Effector CD8-positive, alpha-beta T cell (primary cell): ENCODE measurements around the gene TIMM10.
A peak's percentile ranks its signal among the peaks of the same experiment; 100 is the strongest.

ENCODE experiments used
- DNase-seq: peaks from one replicate; lab custom pipeline; 2025; lab: John Stamatoyannopoulos, UW
- total RNA-seq, 4 experiments: gene quantifications; one replicate each; lab custom pipeline; 2026; lab: John Stamatoyannopoulos, UW

The TIMM10 gene, protein sequence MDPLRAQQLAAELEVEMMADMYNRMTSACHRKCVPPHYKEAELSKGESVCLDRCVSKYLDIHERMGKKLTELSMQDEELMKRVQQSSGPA
- 14.4 to 29.2 (median 18.5) reads per million in 4 experiments for total RNA-seq

DNA sequence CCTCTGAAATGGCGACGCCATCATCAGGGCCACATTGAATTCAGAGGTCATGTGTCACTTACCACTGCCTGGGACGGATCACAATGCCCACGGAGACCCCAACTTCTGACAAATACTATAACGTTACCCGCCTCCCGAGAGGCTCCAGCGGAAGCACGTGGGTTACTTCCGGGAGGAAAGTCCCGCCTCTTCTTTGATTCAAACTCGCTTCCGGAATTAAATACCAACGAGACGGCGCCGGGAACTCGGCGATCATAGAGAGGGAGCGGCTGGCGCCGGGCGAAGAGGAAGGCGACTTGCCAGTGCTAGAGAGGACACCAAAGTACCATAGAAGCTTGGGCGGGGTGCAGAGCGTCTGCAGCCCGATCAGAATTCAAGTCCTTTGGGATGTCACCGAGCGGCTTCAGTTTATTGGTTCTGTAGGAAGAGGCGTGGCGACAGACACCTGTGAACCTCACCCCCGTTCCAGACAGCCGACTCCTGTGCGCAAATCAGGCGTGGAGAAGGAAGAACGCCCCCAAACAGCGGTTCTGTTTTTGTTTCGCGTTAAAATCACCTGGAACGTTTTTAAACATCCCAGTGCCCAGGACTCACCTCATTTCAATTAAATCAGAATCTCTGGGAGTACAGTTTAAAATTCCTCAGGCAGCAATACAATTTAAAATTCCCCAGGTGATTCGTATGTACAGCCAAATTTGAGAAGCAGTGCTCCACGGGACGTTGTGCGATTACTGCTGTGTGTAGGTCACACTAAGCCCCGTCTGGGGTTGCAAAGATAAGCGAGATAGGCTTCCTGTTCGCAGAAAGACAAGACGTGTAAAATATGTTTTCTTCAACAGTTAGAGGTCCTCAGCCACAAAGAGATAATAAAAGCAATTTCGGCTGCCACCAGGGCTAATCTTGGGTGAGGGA is at the start of gene TIMM10:
Gene TIMM10, minus strand, starts transcription at position 159 of the 912 bp plus-strand sequence. CDS start 565 bp downstream, outside the sequence.
- DNase-seq, result peak; percentile 91

DNA sequence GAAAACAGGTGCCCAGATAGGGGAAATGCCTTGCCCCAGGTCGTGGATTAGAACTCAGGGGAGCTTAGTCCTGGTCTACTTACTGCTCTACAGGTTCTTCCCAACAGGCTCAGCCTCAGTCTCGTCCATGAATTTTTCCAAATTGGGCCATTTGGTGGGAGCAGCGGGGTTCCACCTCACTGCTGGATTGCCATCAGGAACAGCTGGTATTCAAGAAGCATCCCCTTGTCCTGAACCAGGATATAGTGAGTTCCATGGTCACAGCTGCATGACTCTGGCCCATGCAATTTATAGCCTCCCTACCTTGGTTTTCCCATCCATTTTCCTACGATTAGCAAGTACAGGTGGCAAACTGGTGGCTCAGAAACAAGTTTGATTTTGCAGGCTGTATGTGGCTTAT is 43.5 kb upstream of the TIMM10 start:
- DNase-seq, result no peak

DNA sequence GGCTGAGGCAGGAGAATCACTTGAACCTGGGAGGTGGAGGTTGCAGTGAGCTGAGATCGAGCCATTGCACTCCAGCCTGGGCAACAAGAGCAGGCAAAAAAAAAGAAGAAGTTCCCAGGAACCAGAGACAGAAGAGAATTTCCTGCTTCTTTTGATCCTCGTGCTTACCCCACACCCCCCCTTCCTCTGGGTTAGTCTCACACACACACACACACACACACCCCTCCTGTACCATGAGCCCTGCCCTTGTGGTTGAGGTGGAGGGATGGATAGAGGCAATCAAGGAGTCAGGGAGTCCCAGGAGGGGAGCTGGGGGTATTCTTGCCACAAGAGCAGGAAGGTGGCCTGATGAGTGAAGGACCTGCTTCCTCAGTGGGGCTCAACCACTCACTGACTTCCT is 41.1 kb upstream of the TIMM10 start:
- no peak for DNase-seq

DNA sequence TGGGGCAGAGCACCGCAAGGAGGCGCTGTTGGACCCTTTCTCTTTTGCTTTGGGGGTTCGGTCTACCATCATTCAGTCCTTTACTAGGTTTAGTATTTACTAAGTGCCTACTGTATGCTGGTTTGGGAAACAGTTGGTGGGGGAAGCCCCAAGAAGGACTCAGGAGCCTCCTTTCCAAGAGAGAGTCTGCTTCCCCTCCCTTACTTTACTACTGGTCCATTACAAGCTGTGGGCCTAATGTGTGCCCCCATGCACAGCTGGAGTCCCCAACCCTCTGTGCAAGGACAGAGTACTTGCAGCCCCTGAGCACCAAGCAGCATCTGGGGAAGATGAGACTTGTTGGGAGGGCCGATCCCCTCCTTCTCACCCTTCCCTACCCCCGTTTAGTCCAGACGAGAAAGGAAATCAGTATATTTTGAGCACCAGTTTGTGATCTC is 37.8 kb upstream of the TIMM10 start:
- peak; percentile 80 for DNase-seq

DNA sequence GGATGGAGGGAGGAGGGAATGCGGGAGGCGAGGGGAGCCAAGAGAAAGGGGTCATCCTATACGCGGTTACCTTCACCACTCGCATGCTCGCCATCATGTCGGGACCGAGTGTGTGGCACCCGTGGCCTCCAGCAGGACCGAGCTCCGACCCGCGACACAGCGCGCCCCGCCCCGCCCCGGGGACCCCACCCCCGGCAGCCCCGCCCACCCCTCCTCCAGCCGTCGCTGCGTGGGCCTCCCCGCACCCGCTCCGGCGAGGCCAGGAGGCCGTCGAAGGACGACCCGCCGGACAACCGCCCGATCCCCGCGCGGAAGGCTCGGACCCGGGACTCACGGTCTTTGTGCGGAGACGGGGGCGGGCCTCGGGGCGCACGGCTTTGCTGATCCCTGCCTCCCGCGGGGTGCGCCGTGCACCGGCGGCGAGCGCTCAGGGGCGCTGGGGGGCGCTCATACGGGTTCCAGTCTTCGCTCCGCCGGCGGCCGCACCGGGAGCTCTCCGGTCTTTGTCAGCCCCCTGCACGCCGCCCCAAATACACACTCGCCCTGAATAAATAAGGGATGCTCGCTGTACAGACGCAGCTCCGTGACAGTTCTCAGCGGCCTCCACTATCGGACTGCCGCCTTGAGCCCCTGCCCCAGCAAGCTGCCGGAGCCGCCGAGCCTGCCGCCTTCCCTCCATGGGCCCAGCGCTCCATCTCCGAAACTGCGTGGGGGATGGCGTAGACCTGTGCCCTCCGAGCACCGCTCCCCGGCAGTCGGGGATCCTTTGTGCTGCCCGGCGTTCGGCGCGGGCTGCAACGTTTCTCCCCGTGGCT is 37.2 kb upstream of the TIMM10 start, which contains the start of gene UBE2L6:
Gene UBE2L6, minus strand, starts transcription at position 158 of the 815 bp plus-strand sequence. Its CDS starts 61 bp downstream, at position 97.
- peak; percentile 50 for DNase-seq

DNA sequence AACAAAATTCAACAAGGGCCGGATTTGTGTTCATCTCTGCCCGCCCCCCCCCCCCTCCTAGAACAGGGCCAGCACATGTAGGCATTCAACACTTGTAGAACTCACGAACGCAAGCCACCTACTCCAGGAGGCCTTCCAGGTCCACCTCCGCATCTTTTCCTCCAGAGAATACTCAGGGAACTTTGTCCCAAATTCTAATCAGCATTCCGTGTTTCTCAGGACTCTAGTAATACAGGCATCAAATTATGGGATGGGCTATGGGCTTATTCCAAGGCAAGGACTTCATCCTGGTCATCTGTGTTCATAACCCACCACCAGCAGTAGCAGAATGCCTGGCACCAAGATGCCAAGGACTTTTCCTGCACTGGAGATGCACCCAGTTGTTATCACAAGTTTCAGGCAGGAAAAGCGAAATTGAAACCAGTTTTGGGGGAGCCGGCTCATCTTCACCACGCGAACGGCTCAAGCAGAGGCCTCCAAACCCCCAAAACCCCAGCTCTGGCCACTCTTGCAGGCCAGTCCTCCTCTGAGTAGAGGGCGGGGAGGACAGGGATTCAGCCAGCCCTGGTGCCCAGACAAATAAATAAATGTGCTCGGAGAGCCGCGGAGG is 36.5 kb upstream of the TIMM10 start:
- peak; percentile 21 for DNase-seq

DNA sequence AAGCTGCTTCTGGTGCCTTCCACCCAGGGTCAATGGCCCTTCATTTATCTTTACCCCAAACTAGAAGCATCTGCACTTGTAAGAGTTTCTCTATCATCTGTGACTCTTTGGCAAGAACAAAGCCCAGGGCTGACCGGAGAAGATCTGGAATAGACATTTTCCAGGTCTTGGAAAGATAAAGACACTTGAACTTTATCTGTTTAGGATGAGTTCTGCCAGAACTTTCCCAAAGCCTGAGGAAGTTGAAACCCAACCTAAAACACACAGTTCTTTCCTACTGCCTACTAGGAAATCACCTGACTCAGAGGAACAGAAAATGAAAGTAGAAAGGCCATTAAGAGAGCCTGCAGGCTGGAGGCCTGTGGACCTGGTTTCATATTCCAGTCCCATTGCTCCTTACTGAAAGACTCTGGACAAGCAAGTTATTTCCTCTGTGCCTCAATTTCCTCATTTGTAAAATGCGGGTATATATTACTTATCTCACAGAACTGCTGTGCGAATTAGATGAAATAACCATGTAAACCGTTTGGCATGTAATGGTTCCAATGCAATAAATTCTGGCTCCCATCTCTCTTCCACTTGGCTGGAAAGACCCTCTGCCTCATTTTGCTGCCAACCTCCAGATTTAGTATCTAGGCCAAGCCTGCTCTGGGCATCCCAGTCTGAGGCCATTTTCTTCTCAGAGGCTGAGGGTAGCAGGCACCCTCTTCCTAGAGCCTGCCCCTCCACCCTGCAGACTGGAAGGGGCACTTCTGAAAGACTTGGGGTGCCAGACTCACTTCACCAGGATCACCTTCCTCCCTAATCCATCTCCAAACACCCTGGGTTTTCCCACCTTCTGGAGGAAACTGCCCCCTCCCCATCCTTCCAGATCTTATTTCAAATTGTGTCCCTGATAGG is 35.7 kb upstream of the TIMM10 start:
- DNase-seq, result peak; percentile 1

DNA sequence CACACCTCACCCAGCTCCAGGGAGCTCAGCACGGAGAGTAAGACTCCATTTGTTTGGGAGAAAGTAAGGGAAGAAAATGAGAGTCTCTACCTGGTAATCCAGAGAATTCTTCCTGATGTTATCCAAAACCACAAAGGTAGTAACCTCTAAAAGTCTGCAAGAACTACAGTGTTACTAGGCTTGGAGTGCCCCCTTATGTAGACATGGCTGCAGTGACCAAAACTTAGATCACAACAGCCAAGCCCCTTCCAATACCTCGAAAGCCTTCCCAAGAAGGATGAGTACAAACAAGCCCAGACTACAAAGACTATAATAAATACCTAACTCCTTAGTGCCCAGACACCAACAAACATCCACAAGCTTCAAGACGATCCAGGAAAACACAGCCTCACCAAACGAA is 32.0 kb upstream of the TIMM10 start:
- DNase-seq, result no peak

DNA sequence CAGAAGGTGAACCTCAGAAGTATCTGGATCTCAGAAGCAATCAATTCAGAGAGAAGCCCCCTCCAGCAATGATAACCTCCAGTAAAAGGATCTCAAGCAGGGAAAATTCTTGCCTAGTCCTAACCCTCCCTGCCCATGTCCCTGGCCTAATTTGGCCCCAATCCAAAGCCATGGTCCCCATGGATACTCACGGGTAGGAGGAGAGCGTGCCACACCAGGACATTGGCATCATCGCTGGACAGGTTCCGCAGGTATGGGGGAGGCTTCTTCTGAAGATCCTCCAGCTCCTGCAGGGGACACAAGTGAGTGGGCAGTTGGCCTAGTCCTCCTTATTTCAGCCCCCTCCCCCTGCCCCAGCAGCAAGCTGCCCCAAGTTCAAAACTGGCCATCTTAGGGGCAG is 29.6 kb upstream of the TIMM10 start:
- DNase-seq, result no peak

DNA sequence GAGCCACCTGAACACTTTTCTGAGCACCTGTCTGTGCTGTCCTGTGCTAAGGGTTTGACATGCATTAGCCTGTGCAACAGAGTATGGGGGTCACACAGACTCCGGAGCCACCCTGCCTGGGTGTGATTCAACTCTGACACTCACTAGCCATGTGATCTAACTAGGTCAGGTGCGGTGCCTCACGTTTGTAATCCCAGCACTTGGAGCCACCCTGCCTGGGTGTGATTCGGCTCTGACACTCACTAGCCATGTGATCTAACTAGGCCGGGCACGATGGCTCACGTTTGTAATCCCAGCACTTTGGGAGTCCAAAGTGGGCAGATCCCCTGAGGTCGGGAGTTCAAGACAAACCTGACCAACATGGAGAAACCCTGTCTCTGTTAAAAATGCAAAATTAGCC is 25.5 kb upstream of the TIMM10 start:
- no peak for DNase-seq

DNA sequence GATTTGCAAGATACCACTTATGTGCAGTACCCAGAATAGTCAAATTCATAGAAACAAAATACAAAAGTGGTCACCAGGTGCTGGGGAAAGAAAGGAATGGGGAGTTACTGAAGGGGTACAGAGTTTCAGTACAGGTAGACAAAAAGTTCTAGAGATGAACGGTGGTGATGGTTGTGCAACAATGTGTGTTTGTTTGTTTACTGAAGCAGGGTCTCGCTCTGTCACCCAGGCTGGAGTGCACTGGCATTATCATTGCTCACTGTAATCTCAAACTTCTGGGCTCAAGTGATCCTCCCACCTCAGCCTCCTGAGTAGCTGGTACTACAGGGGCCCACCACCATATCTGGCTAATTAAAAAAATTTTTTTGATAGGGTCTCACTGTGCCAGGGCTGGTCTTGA is 24.8 kb upstream of the TIMM10 start:
- DNase-seq, result no peak

DNA sequence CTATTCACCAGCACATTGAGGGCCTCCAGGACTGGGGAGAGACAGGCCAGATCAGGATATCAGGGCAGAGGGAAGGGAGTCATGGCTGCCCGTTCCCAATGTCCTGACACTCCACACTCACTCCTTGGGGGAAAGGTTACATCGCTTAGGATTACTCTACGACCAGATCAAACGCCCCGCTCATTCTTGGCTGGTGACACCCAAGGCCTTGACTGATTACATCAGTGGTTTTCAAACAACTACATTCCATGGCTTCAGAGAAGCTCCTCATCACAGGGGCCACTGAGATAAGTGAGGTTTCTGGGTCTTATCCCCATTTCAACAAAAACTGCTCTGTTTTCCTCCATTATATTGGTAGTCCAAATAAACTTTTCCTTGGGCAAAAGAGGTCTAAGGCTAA is 21.9 kb upstream of the TIMM10 start:
- DNase-seq, result no peak

DNA sequence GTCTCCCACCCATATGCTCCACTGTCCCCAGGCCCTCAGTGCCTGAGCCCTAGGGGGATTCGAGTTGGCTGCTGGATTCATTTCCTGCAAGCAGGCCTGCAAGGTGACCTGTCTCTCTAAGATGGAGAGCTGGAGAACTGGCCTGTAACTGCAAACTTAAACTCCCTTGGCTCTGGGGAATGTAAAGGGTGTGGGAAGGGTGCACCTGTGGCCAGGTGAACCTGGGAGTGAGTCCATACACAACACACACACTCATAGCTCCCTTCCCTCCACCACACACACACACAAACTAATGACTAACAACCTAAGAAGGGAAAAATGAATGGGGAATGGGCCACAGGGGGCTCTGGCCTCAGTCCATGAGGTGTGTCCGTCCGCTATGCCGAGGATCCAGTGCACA is 21.4 kb upstream of the TIMM10 start:
- DNase-seq, result no peak

DNA sequence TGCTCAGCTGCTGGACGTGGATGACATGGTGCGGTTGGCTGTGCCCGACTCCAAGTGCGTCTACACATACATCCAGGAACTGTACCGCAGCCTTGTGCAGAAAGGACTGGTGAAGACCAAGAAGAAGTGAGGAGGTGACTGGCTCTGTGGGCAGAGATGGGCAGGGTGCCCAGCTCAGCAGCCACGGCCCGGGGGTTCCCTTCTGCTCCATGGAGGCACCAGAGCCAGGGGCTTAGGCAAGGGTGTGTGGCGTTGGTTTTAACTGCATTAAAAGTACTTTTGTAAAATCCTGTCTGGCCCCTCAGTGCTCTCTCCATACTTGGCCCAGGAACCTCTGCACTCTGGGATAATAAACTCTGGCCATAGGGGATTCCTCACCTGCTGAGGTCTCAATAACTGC is 19.4 kb upstream of the TIMM10 start:
- no peak for DNase-seq

DNA sequence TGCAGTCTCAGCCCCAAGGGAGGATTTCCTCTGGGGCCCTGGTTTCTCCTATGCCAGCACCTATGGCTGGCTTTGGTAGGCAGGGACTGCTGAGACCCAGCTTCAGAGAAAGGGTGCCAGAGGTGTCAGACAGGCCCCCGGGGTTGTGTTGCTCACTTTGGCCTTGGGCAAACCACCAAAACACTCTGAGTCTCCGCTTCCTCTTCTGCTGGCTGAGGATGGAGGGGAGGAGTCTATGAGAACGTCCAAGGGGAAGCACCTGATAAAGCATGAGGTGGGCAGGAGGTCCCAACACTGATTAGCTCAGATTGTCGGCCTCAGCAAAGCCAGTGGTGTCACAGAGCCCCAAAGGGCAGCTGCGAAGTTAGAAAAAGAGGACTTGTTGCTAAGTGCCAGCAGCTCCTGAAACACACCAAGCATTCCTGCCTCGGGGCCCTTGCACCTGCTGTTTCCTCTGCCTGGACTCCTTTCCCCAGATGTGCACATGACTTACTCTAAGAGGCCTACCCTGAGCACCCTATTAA is 17.4 kb upstream of the TIMM10 start:
- no peak for DNase-seq

DNA sequence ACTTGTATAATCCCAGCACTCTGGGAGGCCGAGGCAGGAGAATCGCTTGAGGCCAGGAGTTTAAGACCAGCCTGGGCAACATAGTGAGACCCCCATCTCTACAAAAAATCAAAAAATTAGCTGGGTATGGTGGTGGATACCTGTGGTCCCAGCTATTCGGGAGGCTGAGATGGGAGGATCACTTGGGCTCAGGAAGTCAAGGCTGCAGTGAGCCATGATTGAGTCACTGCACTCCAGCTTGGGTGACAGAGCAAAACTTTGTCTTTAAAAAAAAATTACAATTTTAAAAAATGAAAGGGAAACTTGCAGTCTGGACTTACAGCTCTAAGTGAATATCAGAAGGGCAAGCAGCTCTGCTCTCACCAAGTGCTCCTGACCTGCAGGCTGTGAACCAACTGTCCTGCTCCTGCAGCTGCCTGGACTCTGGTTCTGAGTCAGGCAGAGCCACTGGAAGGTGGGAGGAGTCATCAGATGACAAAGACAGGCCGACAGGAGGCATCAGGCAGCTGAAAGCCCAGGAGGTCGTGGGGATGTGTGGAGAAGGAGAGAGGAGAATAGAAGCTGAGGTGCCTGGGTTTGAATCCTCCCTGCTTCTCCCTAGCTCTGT is 16.4 kb upstream of the TIMM10 start:
- DNase-seq, result no peak

DNA sequence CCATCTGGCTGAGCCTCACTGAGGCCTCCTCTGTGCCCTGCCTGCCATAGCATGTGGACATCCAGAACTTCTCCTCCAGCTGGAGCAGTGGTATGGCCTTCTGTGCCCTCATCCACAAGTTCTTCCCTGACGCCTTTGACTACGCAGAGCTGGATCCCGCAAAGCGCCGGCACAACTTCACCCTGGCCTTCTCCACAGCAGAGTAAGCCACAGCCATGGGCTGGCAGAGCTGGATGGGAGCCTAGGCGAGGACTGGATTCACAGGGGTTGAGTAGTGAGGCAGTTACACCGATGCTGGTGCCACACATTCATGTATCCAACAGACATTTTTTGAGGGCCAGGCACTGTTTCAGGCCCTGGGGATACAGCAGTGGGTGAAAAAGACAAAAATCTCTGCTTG is 15.9 kb upstream of the TIMM10 start:
- DNase-seq, result no peak

DNA sequence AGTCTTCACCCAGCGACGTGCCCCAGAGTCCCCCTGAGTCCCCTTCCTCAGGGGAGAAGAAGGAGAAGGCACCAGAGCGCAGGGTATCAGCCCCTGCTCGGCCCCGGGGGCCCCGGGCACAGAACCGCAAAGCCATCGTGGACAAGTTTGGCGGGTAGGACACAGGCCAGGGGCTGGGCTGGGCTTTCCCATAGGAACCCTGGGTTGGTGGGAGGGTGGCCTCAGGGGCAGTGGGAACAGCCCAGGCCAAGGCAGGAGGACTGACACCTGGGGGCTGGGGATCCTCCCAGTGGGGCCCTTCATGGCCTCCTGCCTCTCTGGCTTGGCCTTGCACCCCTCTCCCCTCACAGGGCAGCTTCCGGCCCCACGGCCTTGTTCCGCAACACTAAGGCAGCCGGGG is 15.3 kb upstream of the TIMM10 start:
- no peak for DNase-seq

DNA sequence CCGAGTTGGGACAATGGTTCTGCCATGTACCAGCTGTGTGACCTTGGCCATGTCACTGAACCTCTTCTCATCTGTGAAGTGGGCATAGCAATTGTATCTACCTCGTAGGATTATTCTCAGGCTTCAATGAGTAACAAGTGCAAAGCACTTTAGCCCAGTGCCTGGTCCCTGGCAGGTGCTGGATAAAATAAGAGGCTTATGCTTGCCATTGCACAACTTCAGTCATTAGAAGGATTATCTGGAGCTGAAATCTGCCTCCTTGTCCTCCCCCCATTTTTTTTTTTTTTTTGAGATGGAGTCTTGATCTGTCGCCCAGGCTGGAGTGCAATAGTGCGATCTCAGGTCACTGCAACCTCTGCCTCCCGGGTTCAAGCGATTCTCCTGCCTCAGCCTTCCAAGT is 14.0 kb upstream of the TIMM10 start:
- DNase-seq, result no peak

DNA sequence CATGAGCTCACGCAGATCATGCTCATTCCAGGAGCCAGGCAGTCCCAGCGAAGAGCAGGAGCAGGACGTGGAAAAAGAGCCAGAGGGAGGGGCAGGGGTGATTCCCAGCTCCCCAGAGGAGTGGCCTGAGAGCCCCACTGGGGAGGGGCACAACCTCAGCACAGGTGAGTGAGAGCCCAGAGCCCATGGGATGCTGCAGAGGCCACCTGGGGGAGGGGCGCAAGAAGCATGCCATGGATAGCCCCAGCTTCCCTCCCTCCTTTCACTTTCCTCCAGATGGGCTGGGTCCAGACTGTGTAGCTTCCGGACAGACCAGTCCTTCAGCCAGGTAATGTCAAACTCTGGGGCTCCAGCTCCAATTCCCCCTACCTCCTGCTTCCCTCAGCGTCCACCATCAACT is 13.0 kb upstream of the TIMM10 start:
- DNase-seq, result no peak
